ENCODE results near the gene CPNE7.

The CPNE7 gene

GRCh38 chr16:89552913-89553312, 22.6 kb upstream of the CPNE7 start:
- Histone ChIP-seq H3K9me3 (ENCODE audit: control insufficient read depth, insufficient read depth, low read length) (no peaks in the 10 kb centered on the region), H3F3A (ENCODE audit: control insufficient read depth, insufficient read depth) (peaks cover 4% of the 10 kb centered on the region), H3K36me3 (ENCODE audit: control insufficient read depth, low read length) (peaks cover 59% of the 10 kb centered on the region), H3K4me1 (ENCODE audit: control insufficient read depth, low read length) (peaks cover 7% of the 10 kb centered on the region), H3K79me2 (ENCODE audit: control insufficient read depth, low read length) (no peaks in the 10 kb centered on the region), H3K27ac (ENCODE audit: low read depth, low read length) (no peak overlapping the region), H3K27me3 (ENCODE audit: control insufficient read depth, low read length) (no peaks in the 10 kb centered on the region), H3K4me3 (ENCODE audit: low read length) (no peak overlapping the region), H3K9me2 (replicated peaks; ENCODE audit: control insufficient read depth, low read length) (no peaks in the 10 kb centered on the region), H3K4me2 (ENCODE audit: low read length) (no peak overlapping the region), H4K20me1 (ENCODE audit: control insufficient read depth, insufficient read depth, low read depth, low read length) (no peaks in the 10 kb centered on the region)
- TF ChIP-seq CTCF (IDR thresholded peaks at IDR 0.05; ENCODE audit: low read depth, low read length, poor library complexity, severe bottlenecking) (no peak), EZH2phosphoT487 (IDR thresholded peaks at IDR 0.05; ENCODE audit: borderline replicate concordance, low read length) (no peak)

- no peaks in the 10 kb centered on the region for H4K20me1 ChIP-seq (ENCODE audit: control insufficient read depth, insufficient read depth, low read depth, low read length)
- H3K9me2 ChIP-seq (replicated peaks; ENCODE audit: control insufficient read depth, low read length): no peaks in the 10 kb centered on the region
- H3K79me2 ChIP-seq (ENCODE audit: control insufficient read depth, low read length): no peaks in the 10 kb centered on the region
- no peak for TF ChIP-seq EZH2phosphoT487 (IDR thresholded peaks at IDR 0.05; ENCODE audit: borderline replicate concordance, low read length)
- H3F3A ChIP-seq (ENCODE audit: control insufficient read depth, insufficient read depth): peaks cover 4% of the 10 kb centered on the region
- no peaks in the 10 kb centered on the region for H3K27me3 ChIP-seq (ENCODE audit: control insufficient read depth, low read length)
- peaks cover 54% of the 10 kb centered on the region for H3K36me3 ChIP-seq (ENCODE audit: control insufficient read depth, low read length)
- H3K27ac ChIP-seq (ENCODE audit: low read depth, low read length): no peak overlapping the region
- H3K4me1 ChIP-seq (ENCODE audit: control insufficient read depth, low read length): peaks cover 5% of the 10 kb centered on the region
- H3K9me3 ChIP-seq (ENCODE audit: control insufficient read depth, insufficient read depth, low read length): no peaks in the 10 kb centered on the region
- H3K4me2 ChIP-seq (ENCODE audit: low read length): no peak overlapping the region
- no peak overlapping the region for H3K4me3 ChIP-seq (ENCODE audit: low read length)
Measured at GRCh38 chr16:89553733-89554132, 21.8 kb upstream of the CPNE7 start.

GRCh38 chr16:89554343-89554742, 21.2 kb upstream of the CPNE7 start:
- H4K20me1 ChIP-seq (ENCODE audit: control insufficient read depth, insufficient read depth, low read depth, low read length): no peaks in the 10 kb centered on the region
- peaks cover 4% of the 10 kb centered on the region for H3F3A ChIP-seq (ENCODE audit: control insufficient read depth, insufficient read depth)
- H3K27ac ChIP-seq (ENCODE audit: low read depth, low read length): no peak overlapping the region
- peaks cover 3% of the 10 kb centered on the region; the same call in 1 of the 2 replicates for H3K4me1 ChIP-seq (ENCODE audit: control insufficient read depth, low read length)
- no peaks in the 10 kb centered on the region for H3K9me3 ChIP-seq (ENCODE audit: control insufficient read depth, insufficient read depth, low read length)
- H3K9me2 ChIP-seq (replicated peaks; ENCODE audit: control insufficient read depth, low read length): no peaks in the 10 kb centered on the region
- H3K36me3 ChIP-seq (ENCODE audit: control insufficient read depth, low read length): peaks cover 48% of the 10 kb centered on the region
- H3K4me2 ChIP-seq (ENCODE audit: low read length): no peak overlapping the region
- no peak for TF ChIP-seq CTCF (IDR thresholded peaks at IDR 0.05; ENCODE audit: low read depth, low read length, poor library complexity, severe bottlenecking)
- no peak for TF ChIP-seq EZH2phosphoT487 (IDR thresholded peaks at IDR 0.05; ENCODE audit: borderline replicate concordance, low read length)
- H3K79me2 ChIP-seq (ENCODE audit: control insufficient read depth, low read length): no peaks in the 10 kb centered on the region
- H3K4me3 ChIP-seq (ENCODE audit: low read length): no peak overlapping the region
- no peaks in the 10 kb centered on the region for H3K27me3 ChIP-seq (ENCODE audit: control insufficient read depth, low read length)

GRCh38 chr16:89555265-89555664, 20.3 kb upstream of the CPNE7 start:
- H3K9me2 ChIP-seq (replicated peaks; ENCODE audit: control insufficient read depth, low read length): no peaks in the 10 kb centered on the region
- H3K9me3 ChIP-seq (ENCODE audit: control insufficient read depth, insufficient read depth, low read length): no peaks in the 10 kb centered on the region
- peaks cover 7% of the 10 kb centered on the region for H3K79me2 ChIP-seq (ENCODE audit: control insufficient read depth, low read length)
- H3K36me3 ChIP-seq (ENCODE audit: control insufficient read depth, low read length): peaks cover 47% of the 10 kb centered on the region
- H3K4me1 ChIP-seq (ENCODE audit: control insufficient read depth, low read length): peaks cover 7% of the 10 kb centered on the region; the same call in 1 of the 2 replicates
- no peak for TF ChIP-seq EZH2phosphoT487 (IDR thresholded peaks at IDR 0.05; ENCODE audit: borderline replicate concordance, low read length)
- no peak for TF ChIP-seq CTCF (IDR thresholded peaks at IDR 0.05; ENCODE audit: low read depth, low read length, poor library complexity, severe bottlenecking)
- no peaks in the 10 kb centered on the region for H4K20me1 ChIP-seq (ENCODE audit: control insufficient read depth, insufficient read depth, low read depth, low read length)
- peaks cover 4% of the 10 kb centered on the region for H3F3A ChIP-seq (ENCODE audit: control insufficient read depth, insufficient read depth)
- H3K4me3 ChIP-seq (ENCODE audit: low read length): no peak overlapping the region
- no peak overlapping the region for H3K27ac ChIP-seq (ENCODE audit: low read depth, low read length)
- no peak overlapping the region for H3K4me2 ChIP-seq (ENCODE audit: low read length)
- H3K27me3 ChIP-seq (ENCODE audit: control insufficient read depth, low read length): no peaks in the 10 kb centered on the region

Data from DOHH2 (cell line).